GM12874 (cell line): ENCODE data around the gene LENEP.

Experiments
- TF ChIP-seq, protein P1 (sequence below): IDR thresholded peaks from 2 replicates; pipeline ENCODE4 v1.5.1; 2011; ENCODE audit warnings: low read depth, mild to moderate bottlenecking, control low read depth, low read length, moderate library complexity; ENCODE audit not compliant: insufficient read depth

The LENEP gene

DNA sequence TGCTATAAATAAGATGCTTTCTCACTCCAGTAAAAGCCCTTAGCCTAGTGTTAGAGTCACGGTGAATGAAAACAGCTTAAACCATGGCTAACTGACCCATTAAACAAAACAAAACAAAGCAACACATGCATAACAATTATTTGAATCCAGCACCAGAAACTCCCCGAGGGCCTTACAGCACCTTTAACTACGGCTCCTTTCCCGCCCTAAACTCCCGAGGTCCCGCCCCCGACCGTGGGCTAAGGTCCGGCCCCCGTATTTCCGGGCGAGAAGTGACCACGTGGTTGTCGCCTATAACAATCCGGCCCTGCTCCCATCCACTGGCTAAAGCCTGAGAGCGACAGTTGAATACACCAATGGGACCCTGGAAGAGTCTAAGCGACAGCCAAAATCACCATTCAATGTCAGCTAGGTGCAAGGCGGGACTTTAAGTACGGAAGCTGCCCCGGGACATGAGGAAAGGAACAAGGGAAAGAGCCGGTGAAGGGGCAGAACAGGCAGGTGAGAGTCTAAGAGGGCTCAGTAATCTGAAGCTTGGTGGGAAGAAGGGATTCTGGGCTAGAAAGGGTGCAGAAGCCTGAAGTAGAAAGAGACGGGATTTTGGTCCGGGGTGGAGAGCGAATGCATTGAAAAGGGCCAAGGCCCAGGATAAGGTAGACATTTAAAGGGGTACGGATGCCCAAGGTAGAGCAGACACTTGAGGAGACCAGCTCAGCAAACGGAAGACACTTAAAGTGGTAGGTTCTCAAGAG is 10.3 kb upstream of the LENEP start, which contains the start of gene FLAD1:
FLAD1 (plus strand) TSS at position 448 of the 752 bp plus-strand sequence. CDS start 351 bp downstream, outside the sequence.
- TF ChIP-seq, protein P1, sequence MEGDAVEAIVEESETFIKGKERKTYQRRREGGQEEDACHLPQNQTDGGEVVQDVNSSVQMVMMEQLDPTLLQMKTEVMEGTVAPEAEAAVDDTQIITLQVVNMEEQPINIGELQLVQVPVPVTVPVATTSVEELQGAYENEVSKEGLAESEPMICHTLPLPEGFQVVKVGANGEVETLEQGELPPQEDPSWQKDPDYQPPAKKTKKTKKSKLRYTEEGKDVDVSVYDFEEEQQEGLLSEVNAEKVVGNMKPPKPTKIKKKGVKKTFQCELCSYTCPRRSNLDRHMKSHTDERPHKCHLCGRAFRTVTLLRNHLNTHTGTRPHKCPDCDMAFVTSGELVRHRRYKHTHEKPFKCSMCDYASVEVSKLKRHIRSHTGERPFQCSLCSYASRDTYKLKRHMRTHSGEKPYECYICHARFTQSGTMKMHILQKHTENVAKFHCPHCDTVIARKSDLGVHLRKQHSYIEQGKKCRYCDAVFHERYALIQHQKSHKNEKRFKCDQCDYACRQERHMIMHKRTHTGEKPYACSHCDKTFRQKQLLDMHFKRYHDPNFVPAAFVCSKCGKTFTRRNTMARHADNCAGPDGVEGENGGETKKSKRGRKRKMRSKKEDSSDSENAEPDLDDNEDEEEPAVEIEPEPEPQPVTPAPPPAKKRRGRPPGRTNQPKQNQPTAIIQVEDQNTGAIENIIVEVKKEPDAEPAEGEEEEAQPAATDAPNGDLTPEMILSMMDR: no peak

- TF ChIP-seq, protein P1: no peak
Observed at GRCh38 chr1:154983776-154984466, 9.5 kb upstream of the LENEP start.

DNA sequence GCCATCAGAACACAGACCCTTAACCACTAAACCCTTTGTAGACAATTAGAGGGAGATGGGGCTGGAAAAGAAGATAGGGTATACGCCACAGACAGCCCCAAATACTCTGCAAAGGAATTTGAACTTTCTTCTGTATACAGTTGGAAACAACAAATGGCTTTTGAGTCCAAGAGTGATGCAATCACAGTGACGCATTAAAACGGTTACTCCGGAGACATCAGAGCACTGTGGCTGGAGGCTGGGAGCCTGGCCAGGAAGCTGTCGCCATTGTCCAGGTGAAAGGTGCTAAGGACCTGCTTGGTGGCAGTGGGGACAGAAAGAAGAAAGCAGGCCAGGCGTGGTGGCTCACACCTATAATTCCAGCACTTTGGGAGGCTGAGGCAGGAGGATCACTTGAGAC is 6.1 kb upstream of the LENEP start:
- TF ChIP-seq, protein P1: no peak

GRCh38 chr1:154988058-154988954 is 5.1 kb upstream of the LENEP start:
- TF ChIP-seq, protein P1: no peak

DNA sequence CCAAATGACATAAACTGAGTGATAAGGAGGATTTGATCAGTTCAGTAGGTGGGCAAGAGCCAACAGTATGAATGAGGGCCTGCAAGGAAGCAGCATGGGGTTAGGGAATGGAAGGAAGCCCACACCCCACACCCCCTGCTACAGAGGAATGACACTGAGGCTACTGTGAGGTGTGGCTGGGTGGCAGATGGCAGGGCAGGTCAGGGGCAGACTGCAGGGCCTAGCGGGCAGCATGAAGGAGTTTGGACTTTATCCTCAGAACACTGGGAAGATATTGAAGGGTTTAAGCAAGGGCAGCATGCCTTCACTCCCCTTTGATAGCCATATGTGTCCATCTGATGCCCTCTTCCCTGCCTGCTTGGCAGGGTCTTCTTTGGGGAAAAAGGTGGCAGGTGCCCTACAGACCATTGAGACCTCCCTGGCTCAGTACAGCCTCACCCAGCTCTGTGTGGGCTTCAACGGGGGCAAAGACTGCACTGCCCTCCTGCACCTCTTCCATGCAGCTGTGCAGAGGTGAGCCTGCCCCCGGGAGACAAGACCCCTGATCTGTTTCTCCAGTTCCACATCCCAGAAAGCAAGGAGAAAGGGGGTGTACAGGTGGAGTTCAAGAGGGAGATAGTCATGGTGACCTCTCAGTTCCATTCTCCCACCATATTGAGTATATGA is 4.1 kb upstream of the LENEP start:
- TF ChIP-seq, protein P1: no peak

DNA sequence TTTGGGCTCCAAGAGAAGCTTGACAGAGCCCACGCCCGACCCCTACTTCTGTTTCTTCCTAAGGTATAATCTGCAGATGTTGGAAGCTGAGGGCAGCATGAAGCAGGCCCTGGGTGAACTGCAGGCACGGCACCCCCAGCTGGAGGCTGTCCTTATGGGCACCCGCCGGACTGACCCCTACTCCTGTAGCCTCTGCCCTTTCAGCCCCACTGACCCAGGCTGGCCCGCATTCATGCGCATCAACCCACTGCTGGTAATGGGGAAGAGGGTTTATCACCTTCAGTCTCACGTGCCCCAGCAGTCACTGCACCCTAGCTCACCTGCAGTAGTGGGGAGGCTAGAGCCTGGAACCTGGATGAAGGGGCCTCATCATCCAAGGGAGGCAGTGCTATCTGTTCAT is 3.1 kb upstream of the LENEP start:
- TF ChIP-seq, protein P1: no peak
